ENCODE results near the gene CDKAL1.

Gene CDKAL1

GRCh38 chr6:20939161-20939775 lies 405.0 kb downstream of the CDKAL1 start:
- no peak for DNase-seq

GRCh38 chr6:20943040-20943627 lies 408.9 kb downstream of the CDKAL1 start:
- no peak for DNase-seq

- DNase-seq: no peak
Measured at GRCh38 chr6:20943922-20944321, 409.7 kb downstream of the CDKAL1 start.

GRCh38 chr6:20946022-20946421 lies 411.8 kb downstream of the CDKAL1 start:
- no peak for DNase-seq

GRCh38 chr6:20946890-20947289 lies 412.6 kb downstream of the CDKAL1 start:
- no peak for DNase-seq

- DNase-seq: no peak
Measured at GRCh38 chr6:20947977-20948376, 413.7 kb downstream of the CDKAL1 start.

- no peak for DNase-seq
Measured at GRCh38 chr6:20948556-20948955, 414.3 kb downstream of the CDKAL1 start.

- no peak for DNase-seq
Measured at GRCh38 chr6:20949138-20949537, 414.9 kb downstream of the CDKAL1 start.

GRCh38 chr6:20952699-20953474 lies 418.6 kb downstream of the CDKAL1 start:
- no peak for DNase-seq

- DNase-seq: no peak
Measured at GRCh38 chr6:20954315-20954714, 420.1 kb downstream of the CDKAL1 start.

- no peak for DNase-seq
Measured at GRCh38 chr6:20955131-20955530, 420.9 kb downstream of the CDKAL1 start.

- DNase-seq: no peak
Measured at GRCh38 chr6:20955751-20956150, 421.5 kb downstream of the CDKAL1 start.

GRCh38 chr6:20960067-20960466 lies 425.8 kb downstream of the CDKAL1 start:
- DNase-seq: no peak

- DNase-seq: no peak
Measured at GRCh38 chr6:20965276-20965675, 431.0 kb downstream of the CDKAL1 start.

GRCh38 chr6:20965915-20966314 lies 431.7 kb downstream of the CDKAL1 start:
- no peak for DNase-seq

- no peak for DNase-seq
Measured at GRCh38 chr6:20969551-20969950, 435.3 kb downstream of the CDKAL1 start.

- no peak for DNase-seq
Measured at GRCh38 chr6:20976391-20976918, 442.2 kb downstream of the CDKAL1 start.

GRCh38 chr6:20978151-20978614 lies 443.9 kb downstream of the CDKAL1 start:
- no peak for DNase-seq

GRCh38 chr6:20979076-20979475 lies 444.8 kb downstream of the CDKAL1 start:
- no peak for DNase-seq

GRCh38 chr6:20983961-20984360 lies 449.7 kb downstream of the CDKAL1 start:
- no peak for DNase-seq

- DNase-seq: no peak
Measured at GRCh38 chr6:20985821-20986220, 451.6 kb downstream of the CDKAL1 start.

- DNase-seq: no peak
Measured at GRCh38 chr6:20991910-20992309, 457.7 kb downstream of the CDKAL1 start.

GRCh38 chr6:20996099-20996498 lies 461.8 kb downstream of the CDKAL1 start:
- no peak for DNase-seq
